GM15510 (cell line): ENCODE data around the gene GPALPP1.

Experiments
- POLR2A ChIP-seq: IDR thresholded peaks from 3 replicates; pipeline ENCODE4 v1.6.1; 2011; ENCODE audit warnings: borderline replicate concordance; ENCODE audit not compliant: insufficient read length; ENCODE audit errors: extremely low read depth

Gene GPALPP1, protein sequence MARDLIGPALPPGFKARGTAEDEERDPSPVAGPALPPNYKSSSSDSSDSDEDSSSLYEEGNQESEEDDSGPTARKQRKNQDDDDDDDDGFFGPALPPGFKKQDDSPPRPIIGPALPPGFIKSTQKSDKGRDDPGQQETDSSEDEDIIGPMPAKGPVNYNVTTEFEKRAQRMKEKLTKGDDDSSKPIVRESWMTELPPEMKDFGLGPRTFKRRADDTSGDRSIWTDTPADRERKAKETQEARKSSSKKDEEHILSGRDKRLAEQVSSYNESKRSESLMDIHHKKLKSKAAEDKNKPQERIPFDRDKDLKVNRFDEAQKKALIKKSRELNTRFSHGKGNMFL

DNA sequence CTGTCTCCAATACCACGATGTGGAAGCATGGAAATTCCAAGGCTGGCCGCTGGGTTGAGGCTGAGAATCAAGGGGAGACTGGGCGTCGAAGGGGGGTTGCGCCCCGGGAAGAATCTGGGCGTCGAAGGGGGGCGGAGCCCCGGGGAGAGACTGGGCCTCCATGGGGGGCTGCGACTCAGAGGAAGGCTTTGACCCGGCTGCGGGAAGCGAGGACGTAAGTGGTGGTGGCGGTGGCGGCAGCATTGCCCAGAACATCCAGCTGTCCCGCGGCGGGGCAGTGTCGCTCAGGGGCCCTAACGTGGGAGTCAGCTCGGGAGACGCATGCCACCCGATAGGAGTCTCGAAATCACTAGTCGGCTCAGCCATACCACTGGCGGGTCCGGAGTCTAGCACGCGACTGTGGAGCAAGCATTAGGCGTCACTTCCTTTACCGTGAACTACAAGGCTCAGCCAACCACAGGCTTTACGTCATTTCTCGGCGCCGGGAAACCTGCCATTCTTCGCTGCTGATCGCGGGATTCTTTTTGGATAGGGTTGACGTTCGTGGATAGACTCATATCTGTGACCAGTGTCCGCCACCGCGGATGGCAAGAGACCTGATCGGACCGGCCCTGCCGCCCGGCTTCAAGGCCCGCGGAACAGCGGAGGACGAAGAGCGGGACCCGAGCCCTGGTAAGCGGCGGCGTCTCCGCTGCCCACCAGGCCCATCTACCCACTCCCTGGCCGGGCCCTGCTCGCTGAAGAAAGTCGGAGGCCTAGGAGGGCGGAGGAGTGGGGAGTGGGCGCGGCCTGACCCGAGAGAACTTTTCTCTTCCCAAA, at the start of gene GPALPP1, which contains the start of gene NUFIP1:
Gene GPALPP1 (plus strand): TSS at position 468 of the 819 bp plus-strand sequence. CDS start 117 bp downstream, at position 585.
Gene NUFIP1 (minus strand): TSS at position 401 of the 819 bp plus-strand sequence. CDS start 35 bp downstream, at position 366.
- peak; percentile 59 for TF ChIP-seq POLR2A

DNA sequence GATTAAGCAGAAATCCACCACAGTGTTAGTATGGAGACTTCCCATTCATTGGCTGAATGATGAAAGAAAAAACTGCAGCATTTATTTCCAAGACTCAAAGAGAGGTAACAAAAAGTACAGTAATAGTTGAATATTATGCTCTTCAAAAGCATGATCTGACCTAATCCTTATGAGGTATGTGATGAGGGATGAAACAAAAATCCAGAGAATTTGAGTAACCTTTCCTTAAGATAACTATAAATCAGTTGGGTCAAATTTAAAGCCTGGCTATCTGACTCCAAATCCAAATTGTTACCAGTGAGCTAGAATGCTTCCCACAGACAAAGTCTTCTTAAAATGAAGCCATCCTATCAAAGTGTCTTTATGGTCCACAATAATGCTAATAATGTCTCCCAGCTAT, 38.2 kb upstream of the GPALPP1 start:
- no peak for TF ChIP-seq POLR2A

DNA sequence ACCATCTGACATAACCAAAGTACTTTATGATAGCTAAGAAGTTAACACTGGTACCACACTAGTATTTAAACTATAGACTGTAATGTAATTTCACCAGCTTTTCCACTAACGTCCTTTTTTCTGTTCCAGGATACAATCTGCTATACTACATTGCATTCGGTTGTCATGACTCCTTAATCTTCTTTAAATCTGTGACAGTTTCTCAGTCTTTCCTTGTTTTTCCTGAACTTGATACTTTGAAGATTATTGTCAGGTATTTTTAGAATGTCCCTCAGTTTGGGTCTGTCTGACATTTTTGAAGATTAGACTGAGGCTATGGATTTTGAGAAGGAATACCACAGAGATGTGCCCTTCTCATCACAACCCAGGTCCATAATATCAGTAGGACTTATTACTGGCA, 36.7 kb upstream of the GPALPP1 start:
- no peak for TF ChIP-seq POLR2A

DNA sequence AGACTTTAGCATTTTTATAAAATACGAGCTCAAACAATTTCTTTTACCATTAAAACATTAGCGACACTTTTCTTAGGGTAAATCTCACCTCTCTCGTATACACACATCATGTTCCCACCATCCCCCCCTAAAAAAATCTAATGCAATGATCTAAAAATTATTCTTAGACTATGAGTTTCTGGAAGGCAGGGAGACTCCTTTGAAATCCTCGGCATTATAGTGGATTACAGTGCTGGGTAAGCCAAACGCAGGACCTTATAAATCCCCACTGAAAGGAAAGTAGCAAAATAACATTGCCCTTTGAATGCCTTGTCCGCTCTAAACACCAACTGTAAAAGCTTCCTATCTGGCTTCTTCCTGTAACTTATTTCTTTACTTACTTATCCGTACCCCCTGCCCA, 35.1 kb upstream of the GPALPP1 start:
- no peak for TF ChIP-seq POLR2A

DNA sequence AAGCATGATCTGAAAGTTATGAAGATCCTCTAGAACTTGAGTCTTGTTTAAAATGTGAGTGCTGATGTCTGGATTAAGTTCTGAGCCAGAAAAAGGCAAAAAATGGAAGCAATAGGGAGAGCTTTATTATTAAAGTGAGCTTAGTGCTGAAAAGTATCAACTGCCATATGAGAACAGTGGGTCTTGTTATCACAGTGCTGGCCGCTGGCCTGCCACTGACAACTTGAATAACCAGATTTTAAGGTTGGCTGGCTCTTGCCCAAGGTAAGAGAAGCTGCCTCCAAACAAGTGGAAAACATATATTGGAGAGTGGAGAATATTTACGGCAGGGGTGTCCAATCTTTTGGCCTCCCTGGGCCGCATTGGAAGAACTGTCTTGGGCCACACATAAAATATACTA, 33.9 kb upstream of the GPALPP1 start:
- TF ChIP-seq POLR2A, result no peak

DNA sequence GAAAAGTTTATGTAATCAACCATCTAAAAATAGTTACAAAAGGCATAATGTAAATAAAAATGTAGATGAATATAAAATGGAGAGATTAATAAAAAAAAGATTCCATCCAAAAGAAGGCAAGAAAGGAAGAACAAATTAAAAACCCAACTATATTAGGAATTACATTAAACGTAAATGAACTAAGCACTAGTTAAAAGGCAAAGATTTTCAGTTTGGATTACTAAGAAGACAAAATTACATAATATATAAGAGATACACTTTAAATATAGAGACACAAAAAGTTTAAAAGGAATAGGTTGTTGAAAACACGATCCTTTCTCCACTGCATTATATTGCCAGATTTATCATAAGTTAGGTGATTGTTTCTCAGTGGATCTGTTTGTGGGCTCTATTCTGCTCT, 27.3 kb upstream of the GPALPP1 start:
- TF ChIP-seq POLR2A, result no peak

DNA sequence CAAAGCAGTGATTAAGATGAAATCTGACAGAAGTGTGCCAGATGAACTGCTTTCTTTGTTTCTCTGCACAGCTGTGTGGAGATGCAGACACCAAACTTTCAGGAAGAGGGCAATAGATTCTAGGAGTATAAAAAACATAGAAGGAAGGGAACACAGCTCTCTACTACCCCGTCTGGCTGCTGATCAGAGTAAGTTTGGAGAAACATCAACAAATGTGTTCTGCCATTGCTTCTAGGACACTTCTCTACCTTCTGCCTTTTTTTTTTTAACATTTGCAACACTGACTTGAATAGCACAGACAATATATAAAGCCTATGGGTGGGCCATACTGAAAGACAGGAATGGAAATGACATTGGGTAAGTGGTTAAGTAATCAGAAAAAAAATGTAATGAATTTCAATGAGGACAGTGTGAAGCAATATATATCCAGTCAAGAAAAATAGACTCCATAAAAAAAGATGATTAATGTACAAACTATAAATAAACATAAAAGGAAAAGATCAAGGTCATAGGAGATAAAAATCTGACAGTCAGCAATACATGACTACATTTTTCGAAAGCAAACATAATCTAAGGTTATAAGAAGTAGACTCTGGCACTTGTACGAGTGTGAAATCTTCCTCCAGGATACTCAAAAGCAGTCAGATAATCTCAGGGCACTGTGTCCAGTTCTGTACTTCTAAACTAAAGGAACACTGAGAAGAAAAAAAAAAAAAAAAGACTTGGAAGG, 21.5 kb upstream of the GPALPP1 start:
- TF ChIP-seq POLR2A, result no peak

DNA sequence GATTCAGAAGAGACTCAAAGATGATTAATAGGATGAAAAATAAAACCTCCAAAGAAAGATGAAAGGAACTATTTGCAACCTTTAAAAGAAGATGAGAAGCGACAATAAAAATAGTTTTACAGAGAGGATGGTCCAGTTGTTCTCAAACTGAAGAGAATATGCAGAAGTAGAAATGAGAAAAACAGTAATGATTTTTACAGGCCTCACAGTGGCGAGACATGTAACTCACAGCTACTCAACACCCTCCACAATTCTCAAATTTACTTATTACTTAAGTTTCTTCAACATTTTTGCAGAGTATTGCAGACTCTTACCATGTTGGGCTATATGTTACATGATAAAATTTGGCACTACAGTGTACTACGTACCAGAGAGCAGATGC, 20.9 kb upstream of the GPALPP1 start:
- TF ChIP-seq POLR2A, result no peak

DNA sequence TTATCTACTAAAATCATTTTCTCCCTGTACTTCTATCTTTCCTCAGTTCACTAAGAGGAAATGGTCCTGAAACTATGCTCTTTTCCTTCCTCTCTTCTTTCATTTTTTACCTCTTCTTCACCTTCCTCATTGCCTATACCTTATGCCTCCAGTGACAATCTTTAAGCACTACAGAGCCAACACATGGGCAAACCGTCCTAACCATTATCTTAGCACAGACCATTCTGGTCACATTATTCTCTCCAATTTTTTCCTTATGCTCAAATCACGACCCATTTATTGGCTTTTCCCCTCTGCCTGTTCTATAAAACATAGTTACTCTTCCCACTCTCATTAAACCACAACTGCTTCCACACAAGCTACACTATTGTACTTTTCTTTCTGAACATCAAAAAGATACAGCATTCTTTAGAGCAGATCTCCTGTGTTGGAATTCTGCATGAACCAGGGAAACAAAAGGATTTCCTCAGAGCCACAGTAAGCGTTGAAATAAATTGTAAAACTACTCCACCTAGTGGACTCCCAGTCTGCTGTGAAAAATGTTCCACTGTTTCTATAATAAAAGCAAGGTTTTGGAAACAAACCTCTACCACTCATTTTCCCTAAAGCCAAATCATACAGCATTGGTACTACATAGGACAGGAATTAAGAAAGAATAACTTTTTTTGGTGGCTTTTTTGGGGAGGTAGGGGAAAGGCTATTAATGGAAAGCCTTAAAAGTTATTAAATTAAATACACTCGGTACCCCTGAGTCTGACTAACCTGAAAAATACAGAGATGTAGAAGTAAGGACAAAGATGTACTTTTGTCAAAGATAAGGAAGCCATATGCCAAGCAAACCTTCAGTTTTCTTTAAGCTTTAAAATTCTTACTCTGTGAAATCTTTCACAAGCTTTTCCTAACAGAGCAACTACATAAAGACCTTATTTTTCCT, 19.5 kb upstream of the GPALPP1 start:
- no peak for TF ChIP-seq POLR2A

DNA sequence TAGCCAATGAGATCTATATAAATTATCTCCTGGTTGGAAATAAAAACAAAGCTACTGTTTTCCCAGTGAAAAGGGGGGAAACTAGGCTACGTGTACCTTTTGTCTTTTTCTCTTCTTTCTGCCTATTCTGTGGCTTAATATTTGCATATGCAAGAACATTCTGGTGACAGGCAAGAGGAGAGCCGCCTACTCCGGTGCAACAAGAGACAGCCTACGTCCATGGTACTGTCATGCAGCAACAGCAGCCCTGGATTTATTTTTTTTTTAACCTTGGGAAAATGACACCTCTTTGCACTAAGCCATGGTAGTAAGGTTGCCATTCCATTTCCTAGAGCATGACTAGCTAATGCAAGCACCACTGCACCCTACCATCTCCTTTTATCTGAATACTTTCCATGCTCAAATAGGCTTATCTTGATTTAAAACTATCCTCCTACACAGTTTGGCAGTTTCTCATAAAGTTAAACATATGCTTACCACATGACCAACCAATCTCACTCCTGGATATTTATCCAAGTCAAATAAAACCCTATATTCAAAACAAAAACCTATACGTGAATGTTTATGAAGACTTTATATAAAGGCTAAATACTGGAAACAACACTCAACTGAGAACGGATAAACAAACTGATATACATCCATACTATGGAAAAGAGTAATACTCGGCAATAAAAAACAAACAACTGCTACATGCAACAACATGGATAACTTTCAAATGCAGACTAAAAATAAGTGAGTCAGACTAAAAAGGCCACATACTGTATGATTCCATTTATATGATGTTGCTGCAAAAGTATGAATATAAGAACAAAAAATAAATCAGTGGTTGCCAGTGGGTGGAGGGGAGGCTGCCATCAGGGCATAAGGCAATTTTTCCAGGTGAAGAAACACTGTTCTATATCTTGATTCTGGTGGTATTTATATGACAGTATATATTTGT, 17.4 kb upstream of the GPALPP1 start:
- no peak for TF ChIP-seq POLR2A

DNA sequence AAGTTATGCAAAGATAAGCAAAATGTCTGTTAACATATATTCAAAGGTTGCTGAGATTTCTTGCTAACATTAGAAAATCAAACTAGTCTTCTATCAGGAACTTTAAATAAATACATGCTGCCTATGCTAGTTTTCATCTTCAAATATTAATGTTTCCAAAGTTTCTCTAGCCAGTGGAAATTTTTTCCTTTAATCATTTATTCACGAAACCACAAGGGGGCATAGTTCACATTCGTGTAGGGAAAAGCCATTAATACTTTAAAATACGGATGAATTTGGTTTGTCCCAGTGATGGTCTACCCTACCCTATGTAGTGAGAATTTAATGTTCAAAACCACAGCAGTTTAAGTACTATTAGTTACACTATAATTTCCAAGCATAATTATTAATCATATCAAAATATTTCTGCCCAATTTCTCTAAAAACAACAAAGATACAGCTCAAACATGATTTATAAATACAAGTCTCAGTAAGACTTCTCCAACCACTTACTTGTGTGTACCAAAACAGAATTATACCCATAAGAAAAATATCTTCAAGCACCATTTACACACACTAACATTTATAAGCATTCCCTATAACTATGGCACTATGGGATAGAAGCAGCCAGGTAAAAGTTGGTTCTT, 16.3 kb upstream of the GPALPP1 start:
- no peak for TF ChIP-seq POLR2A

DNA sequence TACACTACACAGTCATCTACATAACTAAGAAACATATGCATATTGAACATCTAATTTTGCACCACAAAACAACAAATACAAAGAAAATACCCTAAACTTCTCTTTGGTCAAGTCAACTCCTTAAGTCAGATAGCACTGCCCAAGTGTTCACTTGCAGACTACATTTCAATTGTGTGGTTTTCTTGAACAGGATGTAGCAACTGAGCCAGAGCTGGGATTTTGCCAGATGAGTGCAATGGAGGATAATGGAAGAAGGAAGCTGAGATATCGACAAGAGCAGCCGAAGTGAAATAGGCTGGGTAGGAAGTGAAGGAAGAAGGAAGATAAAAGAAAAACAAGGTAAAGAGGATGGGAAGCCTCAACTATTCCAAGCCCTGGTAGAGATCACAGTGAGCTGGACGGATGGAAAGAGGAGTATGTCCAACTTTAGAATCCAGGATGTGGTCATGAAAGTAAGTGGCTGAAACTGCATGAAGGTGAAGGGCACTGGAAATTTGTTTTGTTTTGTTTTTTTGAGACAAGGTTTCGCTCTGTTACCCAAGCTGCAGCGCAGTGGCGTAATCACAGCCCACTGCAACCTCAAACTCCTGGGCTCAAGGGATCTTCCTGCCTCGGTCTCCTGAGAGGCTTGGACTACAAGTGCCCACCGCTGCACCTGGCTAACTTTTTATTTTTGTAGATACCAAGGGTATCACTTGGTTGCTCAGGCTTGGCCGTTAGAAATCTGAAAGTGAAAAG, 15.1 kb upstream of the GPALPP1 start:
- TF ChIP-seq POLR2A, result no peak
